AG04449 (cell line): ENCODE data around the gene MYL11.

Experiments used
- CTCF ChIA-PET: fragments of 350-600 bp; formaldehyde crosslinking; extraction: SDS; loops from one replicate; lab custom pipeline; 2021; ENCODE audit warnings: antibody characterized with exemption; lab: Yijun Ruan, JAX
- POLR2A ChIA-PET: fragments of 400-600, 350-600 bp; formaldehyde crosslinking; extraction: SDS; loops from one replicate; lab custom pipeline; 2020; ENCODE audit warnings: antibody characterized with exemption, inconsistent platforms; lab: Yijun Ruan, JAX
- DNase-seq: peaks from one replicate; pipeline ENCODE4 v3.0.0-alpha.2; 2010; ENCODE audit warnings: low read depth, low spot score
- H3K4me3 ChIP-seq: 2 replicates; pipeline ENCODE4 v1.5.1; 2011; ENCODE audit warnings: low read depth, mild to moderate bottlenecking, control low read depth, low read length
- CTCF ChIP-seq: IDR thresholded peaks from one replicate; pipeline ENCODE4 v1.5.1; 2011; ENCODE audit warnings: mild to moderate bottlenecking, moderate library complexity, low read length, control low read depth, inconsistent platforms; ENCODE audit not compliant: insufficient read depth; ENCODE audit errors: missing control alignments

MYL11 gene

GRCh38 chr16:30397776-30398660 lies 23.4 kb downstream of the MYL11 start:
- ChIA-PET POLR2A (interaction anchor here (3.3 kb wide), 1 partner anchor 9 kb away, joined by 11 read pairs; the partner anchor contains the start of gene ZNF771), CTCF (interaction anchor here (1.0 to 4.4 kb wide), 3 partner anchors 9 to 32 kb away, joined by 3 to 40 read pairs (median 6); partner anchors contain the start of genes DCTPP1 and ZNF771)
- no peak overlapping the region for H3K4me3 ChIP-seq
- no peak for DNase-seq
- no peak for TF ChIP-seq CTCF

- DNase-seq, result no peak
- ChIA-PET POLR2A (no interaction called here), CTCF (interaction anchor here (0.9 to 4.4 kb wide), 4 partner anchors 8 to 44 kb away, joined by 3 to 40 read pairs (median 4); partner anchors contain the start of genes CD2BP2, DCTPP1 and ZNF771)
- H3K4me3 ChIP-seq, result no peak overlapping the region
- no peak for TF ChIP-seq CTCF
These were observed 24.2 kb downstream of the MYL11 start for GRCh38 chr16:30398661-30399434.

DNA sequence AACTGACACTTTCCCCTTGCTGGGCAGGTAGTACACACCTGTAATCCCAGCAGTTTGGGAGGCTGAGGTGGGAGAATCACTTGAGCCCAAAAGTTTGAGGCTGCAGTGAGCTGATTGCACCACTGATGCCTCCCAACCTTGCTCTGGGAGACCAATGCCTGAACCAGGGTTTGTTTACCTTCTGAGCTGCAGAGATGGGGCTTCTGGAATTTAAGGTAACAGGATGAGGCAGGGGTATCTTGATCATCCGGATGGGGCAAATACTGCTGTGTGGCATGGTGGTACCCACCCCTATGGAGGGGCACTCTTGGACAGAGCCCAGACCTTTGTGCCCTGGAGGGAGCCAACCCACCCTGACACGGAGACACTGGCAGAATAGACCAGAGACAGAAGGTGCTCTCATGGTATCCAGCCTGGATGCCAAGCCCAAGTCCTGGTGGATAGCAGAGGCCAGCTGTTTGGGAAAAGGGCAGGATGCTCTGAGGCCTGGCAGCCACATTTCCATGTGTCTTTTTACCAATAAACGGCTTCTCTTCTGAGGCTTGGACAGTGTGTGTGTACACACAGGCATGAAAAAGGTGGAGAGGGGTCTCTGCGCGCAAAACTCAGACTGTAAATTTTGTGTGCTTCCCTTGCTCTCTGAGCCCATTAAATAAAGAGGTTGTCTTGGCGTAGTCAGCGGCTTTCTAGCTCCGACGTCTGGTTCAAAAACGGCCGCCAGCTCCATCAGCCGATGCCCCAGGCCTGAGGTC lies 25.0 kb downstream of the MYL11 start:
- ChIA-PET POLR2A (interaction anchor here (0.7 kb wide), 1 partner anchor 29 kb away, joined by 4 read pairs; no protein-coding TSS in a partner anchor), CTCF (interaction anchor here (0.6 to 4.4 kb wide), 3 partner anchors 10 to 45 kb away, joined by 3 to 40 read pairs (median 3); partner anchors contain the start of genes CD2BP2 and ZNF771)

DNA sequence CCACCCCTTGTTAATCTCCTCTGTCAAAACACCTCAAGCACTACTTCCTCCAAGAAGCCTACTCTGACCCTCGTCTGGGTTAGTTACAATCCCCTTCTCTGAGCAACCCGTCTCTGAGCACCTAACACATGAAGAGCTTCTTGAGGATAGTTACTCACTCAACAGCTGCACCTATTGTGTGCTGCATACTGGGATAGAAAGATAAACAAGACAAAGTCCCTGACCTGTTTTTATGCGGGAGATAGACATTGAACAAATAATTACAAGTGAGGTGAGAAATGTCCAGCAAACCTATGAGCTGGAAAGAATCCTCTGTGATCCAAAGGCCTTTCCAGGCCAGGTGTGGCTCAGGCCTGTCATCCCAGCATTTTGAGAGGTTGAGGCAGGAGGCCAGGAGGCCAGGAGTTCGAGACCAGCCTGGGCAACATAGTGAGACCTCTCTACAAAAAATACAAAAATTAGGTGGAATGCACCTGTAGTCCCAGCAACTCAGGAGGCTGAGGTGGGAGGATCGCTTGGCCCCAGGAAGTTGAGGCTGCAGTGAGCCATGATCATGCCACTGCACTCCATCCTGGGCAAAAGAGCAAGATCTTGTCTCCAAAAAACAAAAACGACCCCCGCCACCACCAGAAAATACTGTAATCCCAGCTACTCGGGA lies 27.3 kb downstream of the MYL11 start:
- ChIA-PET POLR2A (no interaction called here), CTCF (interaction anchor here (1.6 kb wide), 1 partner anchor 9 kb away, joined by 3 read pairs; no protein-coding TSS in a partner anchor)
- H3K4me3 ChIP-seq, result no peak overlapping the region
- DNase-seq, result no peak
- TF ChIP-seq CTCF, result no peak

More for the DNA sequence above, 25.0 kb downstream of the MYL11 start:
- DNase-seq, result no peak
- TF ChIP-seq CTCF, result no peak
- peak overlapping the region; percentile 64 for H3K4me3 ChIP-seq

GRCh38 chr16:30406795-30407101 lies 32.1 kb downstream of the MYL11 start:
- ChIA-PET CTCF (interaction anchor here (0.8 to 7.5 kb wide), 10 partner anchors 9 to 375 kb away, joined by 3 to 94 read pairs (median 5); partner anchors contain the start of genes DCTPP1, TBX6 and ZNF48), POLR2A (interaction anchor here (0.8 to 1.4 kb wide), 3 partner anchors 8 to 11 kb away, joined by 3 to 11 read pairs (median 8); partner anchors contain the start of gene ZNF48)
- H3K4me3 ChIP-seq, result peak overlapping the region; percentile 76
- no peak for DNase-seq
- TF ChIP-seq CTCF, result no peak
